Immature natural killer cell (primary cell): Measurements from ENCODE around the gene PARP3. TPM values are rescaled to one million over a fixed set of nuclear protein-coding genes. Genes with fewer than 3 reads are reported as not detected.
A peak's percentile ranks its signal among the peaks of the same experiment; 100 is the strongest.

Source experiments
- DNase-seq, 3 donors: peaks; one replicate each; pipeline ENCODE4 v3.0.0; 2022; ENCODE audit warnings: mixed read lengths in 1 of 3
- H3K27ac Mint-ChIP-seq, 6 donors: one replicate each; pipeline ENCODE4 v1.8.0; 2020; ENCODE audit warnings: mixed read lengths in 6 of 6, mild to moderate bottlenecking in 5 of 6, inconsistent platforms in 4 of 6, moderate library complexity in 3 of 6
- H3K27me3 Mint-ChIP-seq, 3 donors: one replicate each; pipeline ENCODE4 v1.8.0; 2020 to 2021; ENCODE audit warnings: low read depth in 3 of 3, mild to moderate bottlenecking in 3 of 3, mixed read lengths in 3 of 3, moderate library complexity in 3 of 3, inconsistent platforms in 1 of 3
- H3K36me3 Mint-ChIP-seq, 3 donors: one replicate each; pipeline ENCODE4 v1.8.0; 2020; ENCODE audit warnings: mixed read lengths in 3 of 3, inconsistent platforms in 2 of 3, mild to moderate bottlenecking in 2 of 3
- H3K4me1 Mint-ChIP-seq, 2 donors: one replicate each; pipeline ENCODE4 v1.8.0; 2020; ENCODE audit warnings: inconsistent platforms in 2 of 2, mild to moderate bottlenecking in 2 of 2, mixed read lengths in 2 of 2, moderate library complexity in 1 of 2
- H3K4me3 Mint-ChIP-seq, 5 donors: one replicate each; pipeline ENCODE4 v1.8.0; 2020; ENCODE audit warnings: mild to moderate bottlenecking in 5 of 5, mixed read lengths in 5 of 5, inconsistent platforms in 3 of 5, moderate library complexity in 3 of 5
- H3K9me3 Mint-ChIP-seq, 6 donors: one replicate each; pipeline ENCODE4 v1.8.0; 2020; ENCODE audit warnings: mild to moderate bottlenecking in 6 of 6, mixed read lengths in 6 of 6, inconsistent platforms in 4 of 6, moderate library complexity in 3 of 6
- polyA plus RNA-seq, 3 donors: library from polyadenylated mRNA; unstranded; fragments of 300-500 nt; fragmentation: Illumina TruSeq; gene quantifications; one replicate each; pipeline ENCODE4 v1.2.3, GENCODE V29; 2021

Gene PARP3
- polyA plus RNA-seq, 3 donors from 2014 or later = 2.3 to 2.9 TPM; not detected in 1

- no peaks in the 10 kb centered on the region for H3K9me3 Mint-ChIP-seq
- H3K36me3 Mint-ChIP-seq = no peaks in the 10 kb centered on the region
- H3K4me1 Mint-ChIP-seq = peaks cover 12 to 25% of the 10 kb centered on the region in 2 donors
- DNase-seq = no peak
- H3K4me3 Mint-ChIP-seq = peak overlapping the region; percentile 53 to 71 (median 64)
- peaks cover 4 to 11% (median 6%) of the 10 kb centered on the region in 3 donors for H3K27me3 Mint-ChIP-seq
- peak overlapping the region in 2 of 6 donors; percentile 24 to 75 for H3K27ac Mint-ChIP-seq
Observed at GRCh38 chr3:51968883-51969678, 26.9 kb downstream of the PARP3 start.

GRCh38 chr3:51969841-51970240 is 27.7 kb downstream of the PARP3 start:
- Mint-ChIP-seq H3K36me3 (no peaks in the 10 kb centered on the region), H3K9me3 (peaks cover 0 to 1% (median 0%) of the 10 kb centered on the region in 6 donors), H3K4me1 (peaks cover 19 to 31% of the 10 kb centered on the region in 2 donors), H3K27me3 (peaks cover 5 to 15% (median 8%) of the 10 kb centered on the region in 3 donors), H3K4me3 (no peak overlapping the region), H3K27ac (peak overlapping the region in 1 of 6 donors; percentile 37)
- no peak for DNase-seq

GRCh38 chr3:51970606-51971300 is 28.6 kb downstream of the PARP3 start:
- Mint-ChIP-seq H3K27ac (peak overlapping the region in 3 of 6 donors; percentile 34 to 50 (median 45)), H3K36me3 (no peaks in the 10 kb centered on the region), H3K9me3 (peaks cover 0 to 1% (median 0%) of the 10 kb centered on the region in 6 donors), H3K4me1 (peaks cover 27 to 34% of the 10 kb centered on the region in 2 donors), H3K4me3 (peak overlapping the region in 1 of 5 donors; percentile 14), H3K27me3 (peaks cover 5 to 11% (median 7%) of the 10 kb centered on the region in 3 donors)
- no peak for DNase-seq

GRCh38 chr3:51971350-51971749 is 29.2 kb downstream of the PARP3 start:
- Mint-ChIP-seq H3K27ac (peak overlapping the region in 2 of 6 donors; percentile 7 to 45), H3K36me3 (no peaks in the 10 kb centered on the region), H3K4me3 (peak overlapping the region in 2 of 5 donors; percentile 18 to 21), H3K4me1 (peaks cover 31 to 37% of the 10 kb centered on the region in 2 donors), H3K27me3 (peaks cover 5 to 11% (median 5%) of the 10 kb centered on the region in 3 donors), H3K9me3 (peaks cover 0 to 1% (median 0%) of the 10 kb centered on the region in 6 donors)
- no peak for DNase-seq

- H3K4me3 Mint-ChIP-seq = peak overlapping the region; percentile 95 to 97 (median 96)
- peaks cover 0 to 1% (median 0%) of the 10 kb centered on the region in 6 donors for H3K9me3 Mint-ChIP-seq
- H3K27me3 Mint-ChIP-seq = peaks cover 5 to 9% (median 5%) of the 10 kb centered on the region in 3 donors
- peaks cover 36 to 41% of the 10 kb centered on the region in 2 donors for H3K4me1 Mint-ChIP-seq
- H3K27ac Mint-ChIP-seq = peak overlapping the region; percentile 85 to 94 (median 92)
- DNase-seq = peak in 1 of 3 donors; percentile 14
- H3K36me3 Mint-ChIP-seq = no peaks in the 10 kb centered on the region
Observed at GRCh38 chr3:51974277-51974962, 32.3 kb downstream of the PARP3 start.

GRCh38 chr3:51974963-51975851 is 33.0 kb downstream of the PARP3 start, which contains the start of gene ABHD14A:
Gene ABHD14A, plus strand, starts transcription at chr3:51975064. Its CDS starts 72 bp downstream, at chr3:51975136.
- peak within 1 kb of the TSS; percentile 95 to 98 (median 96) for H3K4me3 Mint-ChIP-seq
- H3K27me3 Mint-ChIP-seq = peaks cover 3 to 9% (median 5%) of the 10 kb centered on the region in 3 donors
- peak; percentile 77 to 81 (median 80) for DNase-seq
- peaks cover 36 to 41% of the 10 kb centered on the region in 2 donors for H3K4me1 Mint-ChIP-seq
- peak within 1 kb of the TSS; percentile 85 to 94 (median 92) for H3K27ac Mint-ChIP-seq
- H3K36me3 Mint-ChIP-seq = no peaks in the 10 kb centered on the region
- H3K9me3 Mint-ChIP-seq = peaks cover 0 to 1% (median 0%) of the 10 kb centered on the region in 6 donors

GRCh38 chr3:51975852-51976549 is 33.8 kb downstream of the PARP3 start:
- H3K4me1 Mint-ChIP-seq = peaks cover 38 to 43% of the 10 kb centered on the region in 2 donors
- H3K36me3 Mint-ChIP-seq = no peaks in the 10 kb centered on the region
- peaks cover 3 to 12% (median 5%) of the 10 kb centered on the region in 3 donors for H3K27me3 Mint-ChIP-seq
- peak; percentile 43 to 47 (median 47) for DNase-seq
- H3K4me3 Mint-ChIP-seq = peak overlapping the region; percentile 89 to 98 (median 90)
- H3K9me3 Mint-ChIP-seq = peaks cover 0 to 1% (median 0%) of the 10 kb centered on the region in 6 donors
- peak overlapping the region in 5 of 6 donors; percentile 42 to 88 (median 74) for H3K27ac Mint-ChIP-seq

GRCh38 chr3:51977446-51978142 is 35.4 kb downstream of the PARP3 start:
- Mint-ChIP-seq H3K4me1 (peaks cover 52 to 54% of the 10 kb centered on the region in 2 donors), H3K27ac (peak overlapping the region; percentile 11 to 89 (median 64)), H3K27me3 (peaks cover 2 to 19% (median 6%) of the 10 kb centered on the region in 3 donors), H3K9me3 (peaks cover 0 to 1% (median 0%) of the 10 kb centered on the region in 6 donors), H3K36me3 (no peaks in the 10 kb centered on the region), H3K4me3 (peak overlapping the region; percentile 22 to 77 (median 65))
- DNase-seq = peak in 1 of 3 donors; percentile 39

- peak overlapping the region in 2 of 6 donors; percentile 7 to 68 for H3K27ac Mint-ChIP-seq
- H3K4me1 Mint-ChIP-seq = peaks cover 55 to 58% of the 10 kb centered on the region in 2 donors
- no peak overlapping the region for H3K4me3 Mint-ChIP-seq
- H3K27me3 Mint-ChIP-seq = peaks cover 2 to 19% (median 6%) of the 10 kb centered on the region in 3 donors
- peaks cover 0 to 1% (median 0%) of the 10 kb centered on the region in 6 donors for H3K9me3 Mint-ChIP-seq
- DNase-seq = no peak
- H3K36me3 Mint-ChIP-seq = no peaks in the 10 kb centered on the region
Observed at GRCh38 chr3:51978143-51978502, 36.0 kb downstream of the PARP3 start.

GRCh38 chr3:51980253-51980652 is 38.1 kb downstream of the PARP3 start:
- no peak overlapping the region for H3K4me3 Mint-ChIP-seq
- no peaks in the 10 kb centered on the region for H3K9me3 Mint-ChIP-seq
- H3K4me1 Mint-ChIP-seq = peaks cover 48 to 50% of the 10 kb centered on the region in 2 donors
- DNase-seq = no peak
- H3K27me3 Mint-ChIP-seq = peaks cover 0 to 10% (median 1%) of the 10 kb centered on the region in 3 donors
- no peaks in the 10 kb centered on the region for H3K36me3 Mint-ChIP-seq
- no peak overlapping the region for H3K27ac Mint-ChIP-seq

- DNase-seq = peak in 2 of 3 donors; percentile 32
- Mint-ChIP-seq H3K9me3 (no peaks in the 10 kb centered on the region), H3K4me3 (peak overlapping the region; percentile 88 to 99 (median 93)), H3K27ac (peak overlapping the region; percentile 94 to 98 (median 96)), H3K27me3 (peaks cover 0 to 10% (median 1%) of the 10 kb centered on the region in 3 donors), H3K4me1 (peaks cover 30 to 32% of the 10 kb centered on the region in 2 donors), H3K36me3 (no peaks in the 10 kb centered on the region)
Observed at GRCh38 chr3:51982352-51982837, 40.2 kb downstream of the PARP3 start.
